SHP77 treated with DMSO at 0.1 percent for 48 hours (cell line): ENCODE data around the gene FNBP1.

ENCODE experiments used
- DNase-seq: peaks from one replicate; lab custom pipeline; 2025; lab: John Stamatoyannopoulos, UW

The FNBP1 gene

DNA sequence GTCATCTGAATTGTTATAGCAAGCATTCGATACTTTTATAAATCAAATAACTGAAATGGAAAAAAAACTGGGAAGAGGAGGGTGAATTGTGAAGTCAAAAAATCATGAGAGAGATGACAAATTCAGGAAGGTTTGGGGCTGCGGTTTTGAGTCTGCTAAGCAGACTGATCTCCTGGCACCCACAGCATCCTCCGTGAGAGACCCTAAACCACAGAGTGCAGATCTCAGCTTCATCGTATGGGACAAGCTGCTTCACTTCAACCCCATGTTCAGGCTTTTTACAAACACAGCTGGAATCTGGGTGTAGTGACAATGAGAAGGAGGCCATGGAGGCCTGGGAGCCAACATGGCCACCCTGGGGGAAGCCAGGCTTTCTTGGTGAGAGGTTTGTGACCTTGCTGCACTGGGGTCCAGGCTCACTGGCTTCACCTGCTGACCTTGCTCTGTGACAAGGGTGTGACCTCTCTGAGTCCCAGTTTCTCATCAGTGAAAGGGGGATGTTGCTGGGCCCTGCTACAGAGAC is 188.3 kb downstream of the FNBP1 start:
- DNase-seq = no peak

DNA sequence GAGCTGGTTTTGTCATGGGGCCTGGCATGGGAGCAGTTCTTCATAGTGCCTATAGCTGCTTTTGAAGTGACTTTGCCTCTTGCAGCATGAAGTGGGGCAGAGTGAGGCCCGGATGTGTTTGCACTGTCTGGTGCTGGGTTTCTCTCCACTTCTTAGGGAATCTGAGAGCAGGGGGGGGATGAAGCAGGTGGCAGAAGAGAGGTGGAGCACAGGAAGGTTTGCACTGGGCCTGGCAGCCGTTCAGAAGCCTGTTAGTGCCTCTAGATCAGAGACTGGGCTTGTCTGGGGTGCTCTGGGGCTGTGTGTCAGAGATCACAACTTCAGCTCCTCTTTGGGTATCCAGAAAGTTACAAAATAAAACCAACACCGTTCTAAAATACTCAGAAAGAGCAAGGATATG is 189.4 kb downstream of the FNBP1 start:
- no peak for DNase-seq

GRCh38 chr9:129852579-129852978 is 190.4 kb downstream of the FNBP1 start:
- no peak for DNase-seq

GRCh38 chr9:129851821-129852220 is 191.2 kb downstream of the FNBP1 start:
- DNase-seq = no peak

GRCh38 chr9:129850821-129851550 is 192.0 kb downstream of the FNBP1 start:
- no peak for DNase-seq

- DNase-seq = no peak
Observed at GRCh38 chr9:129849901-129850300, 193.1 kb downstream of the FNBP1 start.

GRCh38 chr9:129848712-129849441 is 194.1 kb downstream of the FNBP1 start:
- DNase-seq = no peak

GRCh38 chr9:129845373-129845772 is 197.6 kb downstream of the FNBP1 start:
- no peak for DNase-seq

- DNase-seq = no peak
Observed at GRCh38 chr9:129841071-129841470, 201.9 kb downstream of the FNBP1 start.

- DNase-seq = peak; percentile 49
Observed at GRCh38 chr9:129840034-129840433, 203.0 kb downstream of the FNBP1 start.

- no peak for DNase-seq
Observed at GRCh38 chr9:129839324-129840023, 203.5 kb downstream of the FNBP1 start.

DNA sequence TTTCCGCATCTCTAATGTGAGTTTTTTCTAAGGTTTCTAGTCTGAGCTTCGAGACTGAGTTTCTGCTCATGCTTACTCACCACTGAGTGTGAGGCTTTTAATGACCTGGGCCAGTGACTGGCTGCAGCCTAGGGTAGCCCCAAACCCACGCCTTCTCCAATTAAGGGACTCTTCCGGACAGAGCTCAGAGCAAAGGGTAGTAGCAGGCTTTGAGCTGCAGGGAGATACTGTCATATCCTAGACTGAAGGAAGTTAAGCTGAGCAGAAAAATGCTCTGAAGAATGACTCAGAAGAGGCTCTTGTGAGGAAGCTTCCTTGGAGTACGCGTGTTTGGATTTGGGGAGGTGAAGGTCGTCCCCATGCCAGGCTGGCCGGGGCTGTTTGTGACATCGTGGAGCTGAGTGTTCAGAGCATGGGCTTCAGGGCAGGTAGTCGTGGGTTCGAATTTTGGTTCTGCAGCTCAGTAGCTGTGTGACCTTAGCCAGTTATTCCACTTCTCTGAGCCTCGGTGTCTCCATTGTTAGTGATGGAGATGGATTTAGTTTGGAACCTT is 204.2 kb downstream of the FNBP1 start:
- no peak for DNase-seq
